K562 (cell line): Measurements from ENCODE around the gene SPAG9. TPM values are rescaled to one million over a fixed set of nuclear protein-coding genes. Genes with fewer than 3 reads are reported as not detected.

Experiments
- ATAC-seq: fragments of 200-7000 bp; cut with Tn5 transposase; 3 replicates; pipeline ENCODE4 v1.9.1; 2020; ENCODE audit warnings: moderate library complexity
- BruUV-seq: library from RNA; stranded (reverse); fragments of 400-500 nt; replicated peaks from 2 replicates; lab custom pipeline; 2021; lab: Mats Ljungman, UMichigan
- CTCF ChIA-PET: fragments of 300-600 bp; formaldehyde crosslinking; extraction: SDS; loops from one replicate; lab custom pipeline; 2021; ENCODE audit warnings: low intra/inter-chr PET ratio; lab: Yijun Ruan, JAX
- POLR2A ChIA-PET: fragments of 300-600, 350-650 bp; sonication (Branson Sonifier 250); formaldehyde crosslinking; extraction: SDS; loops from one replicate; lab custom pipeline; 2021; ENCODE audit warnings: antibody characterized with exemption, inconsistent platforms; lab: Yijun Ruan, JAX
- DNase-seq, 4 experiments: peaks; one replicate each; pipeline versions ENCODE4 v3.0.0 to v3.0.0-alpha.2; 2011 to 2018; ENCODE audit warnings: low spot score in 3 of 4, mixed read lengths in 3 of 4; ENCODE audit errors: extremely low read depth in 1 of 4
- FAIRE-seq: peaks from 2 replicates; lab custom pipeline; 2011; peaks lifted over from hg19 to GRCh38; lab: Jason Lieb, UNC
- H2AFZ ChIP-seq: 2 replicates; pipeline ENCODE4 v1.6.0; 2011; ENCODE audit warnings: low read depth, low read length, control low read depth, inconsistent platforms
- H3K27ac ChIP-seq: fragments of 200-600 bp; 3 replicates; pipeline ENCODE4 v1.8.0; 2011; ENCODE audit warnings: low read depth, mild to moderate bottlenecking, control low read depth, inconsistent platforms, low read length, moderate library complexity, mixed read lengths; ENCODE audit errors: extremely low read depth
- H3K27me3 ChIP-seq, 2 experiments: fragments of 300-600 bp in 1 of 2; 2 replicates in 1 of 2; 3 replicates in 1 of 2; pipeline versions ENCODE4 v1.6.0 to v1.8.0; 2011; ENCODE audit warnings: inconsistent platforms in 2 of 2, low read length in 2 of 2, mild to moderate bottlenecking in 1 of 2, mixed read lengths in 1 of 2, moderate library complexity in 1 of 2; ENCODE audit not compliant: control insufficient read depth in 2 of 2, insufficient read depth in 2 of 2
- H3K36me3 ChIP-seq: fragments of 300-600 bp; 3 replicates; pipeline ENCODE4 v1.8.0; 2011; ENCODE audit warnings: mild to moderate bottlenecking, low read length, inconsistent platforms; ENCODE audit not compliant: control insufficient read depth, insufficient read depth
- H3K4me1 ChIP-seq, 2 experiments: fragments of 200-600 bp in 1 of 2; replicated peaks in 1 of 2; 2 replicates in 1 of 2; 3 replicates in 1 of 2; pipeline versions ENCODE4 v1.5.1 to v1.8.0; 2011; ENCODE audit warnings: inconsistent platforms in 2 of 2, low read length in 2 of 2, mild to moderate bottlenecking in 1 of 2, mixed read lengths in 1 of 2, moderate library complexity in 1 of 2; ENCODE audit not compliant: control insufficient read depth in 2 of 2, insufficient read depth in 2 of 2
- H3K4me2 ChIP-seq: 2 replicates; pipeline ENCODE4 v1.6.1; 2011; ENCODE audit warnings: low read length, control low read depth, inconsistent platforms, mixed read lengths; ENCODE audit not compliant: insufficient read depth
- H3K4me3 ChIP-seq: fragments of 200-600 bp; sonication (generic), shearing (Covaris generic); 2 replicates; pipeline ENCODE4 v1.5.1; 2016; ENCODE audit warnings: control low read depth, inconsistent platforms
- H3K79me2 ChIP-seq: fragments of 200-600 bp; 3 replicates; pipeline ENCODE4 v1.8.0; 2011; ENCODE audit warnings: low read length, inconsistent platforms; ENCODE audit not compliant: control insufficient read depth, insufficient read depth
- H3K9ac ChIP-seq, 2 experiments: 2 replicates each; pipeline versions ENCODE4 v1.6.0 to v1.6.1; 2011; ENCODE audit warnings: low read depth in 2 of 2, low read length in 2 of 2, control low read depth in 1 of 2, inconsistent platforms in 1 of 2, mild to moderate bottlenecking in 1 of 2, mixed read lengths in 1 of 2; ENCODE audit not compliant: insufficient read depth in 1 of 2
- H3K9me1 ChIP-seq: one replicate; pipeline ENCODE4 v1.6.0; 2011; ENCODE audit warnings: inconsistent platforms, mild to moderate bottlenecking, low read length, moderate library complexity; ENCODE audit not compliant: control insufficient read depth, insufficient read depth
- H3K9me3 ChIP-seq: replicated peaks from 2 replicates; pipeline ENCODE4 v1.5.1; 2011; ENCODE audit warnings: low read depth, low read length, inconsistent platforms; ENCODE audit not compliant: control insufficient read depth, insufficient read depth
- H4K20me1 ChIP-seq: replicated peaks from 2 replicates; pipeline ENCODE4 v1.6.1; 2011; ENCODE audit warnings: low read length, inconsistent platforms, mixed read lengths; ENCODE audit not compliant: control insufficient read depth, insufficient read depth
- ADNP ChIP-seq: fragments of 200-800 bp; sonication (Bioruptor generic); IDR thresholded peaks from 2 replicates; pipeline ENCODE4 v1.6.1; 2016; ENCODE audit warnings: missing genetic modification characterization, missing compliant biosample characterization
- BACH1 ChIP-seq: fragments of 200-800 bp; sonication (Bioruptor generic); IDR thresholded peaks from 2 replicates; pipeline ENCODE4 v1.6.1; 2016; ENCODE audit warnings: missing genetic modification characterization, missing compliant biosample characterization
- CREM ChIP-seq: IDR thresholded peaks from 2 replicates; pipeline ENCODE4 v1.6.1; 2014; ENCODE audit warnings: antibody characterized with exemption, low read depth
- FOXP1 ChIP-seq: sonication (generic); formaldehyde crosslinking; IDR thresholded peaks from 2 replicates; pipeline ENCODE4 v1.8.0; 2022; ENCODE audit warnings: mild to moderate bottlenecking, missing genetic modification reagents
- HNRNPL ChIP-seq: fragments of 200-400 bp; formaldehyde crosslinking; IDR thresholded peaks from 2 replicates; pipeline ENCODE4 v1.6.1; 2017; ENCODE audit warnings: low read depth, mild to moderate bottlenecking, low read length
- IRF9 ChIP-seq: fragments of 450-650 bp; IDR thresholded peaks from 2 replicates; pipeline ENCODE4 v1.6.1; 2016; ENCODE audit warnings: missing biosample characterization, missing genetic modification characterization
- JUN ChIP-seq, 2 experiments: sonication (generic) in 1 of 2; formaldehyde crosslinking in 1 of 2; IDR thresholded peaks; 2 replicates each; pipeline versions ENCODE4 v1.6.1 to v1.8.0; 2012 to 2022; ENCODE audit warnings: borderline replicate concordance in 2 of 2, mild to moderate bottlenecking in 2 of 2, improper control_type of control experiment in 1 of 2, low read depth in 1 of 2, low read length in 1 of 2, missing genetic modification reagents in 1 of 2
- KDM1A ChIP-seq, 2 experiments: fragments of 450-650 bp; IDR thresholded peaks; 2 replicates each; pipeline ENCODE4 v1.6.1; 2016; ENCODE audit warnings: mild to moderate bottlenecking in 2 of 2
- MCM7 ChIP-seq, 2 experiments: fragments of 450-650 bp; IDR thresholded peaks; 2 replicates each; pipeline ENCODE4 v1.6.1; 2016 to 2018
- NFE2 ChIP-seq: IDR thresholded peaks from 2 replicates; pipeline ENCODE4 v1.6.1; 2014; ENCODE audit warnings: antibody characterized with exemption, low read depth
- NFIC ChIP-seq: fragments of 450-650 bp; IDR thresholded peaks from 2 replicates; pipeline ENCODE4 v1.6.1; 2017; ENCODE audit warnings: mild to moderate bottlenecking, inconsistent platforms
- NR1H2 ChIP-seq: sonication (generic); formaldehyde crosslinking; IDR thresholded peaks from 2 replicates; pipeline ENCODE4 v1.4.0; 2020; ENCODE audit warnings: mild to moderate bottlenecking, missing genetic modification reagents
- SAP30 ChIP-seq: fragments of 200-600 bp; sonication (generic); IDR thresholded peaks from 2 replicates; pipeline ENCODE4 v1.6.1; 2012; ENCODE audit warnings: borderline replicate concordance, low read depth, mild to moderate bottlenecking, moderate library complexity, low read length, control low read depth, inconsistent platforms; ENCODE audit not compliant: insufficient read depth, poor library complexity, severe bottlenecking
- SIX5 ChIP-seq, 2 experiments: IDR thresholded peaks; 2 replicates each; pipeline ENCODE4 v1.6.1; 2011; ENCODE audit warnings: low read length in 2 of 2, borderline replicate concordance in 1 of 2, low read depth in 1 of 2, mild to moderate bottlenecking in 1 of 2, moderate library complexity in 1 of 2; ENCODE audit not compliant: insufficient read depth in 1 of 2
- STAG1 ChIP-seq: sonication (generic); formaldehyde crosslinking; IDR thresholded peaks from 2 replicates; pipeline ENCODE4 v1.5.0; 2020; ENCODE audit warnings: missing genetic modification reagents, borderline replicate concordance
- TAL1 ChIP-seq: fragments of 450-650 bp; IDR thresholded peaks from 2 replicates; pipeline ENCODE4 v1.6.1; 2016; ENCODE audit warnings: mild to moderate bottlenecking
- TCF3 ChIP-seq: sonication (generic); formaldehyde crosslinking; IDR thresholded peaks from 2 replicates; pipeline ENCODE4 v1.4.0; 2020; ENCODE audit warnings: mild to moderate bottlenecking, missing genetic modification reagents
- ZNF41 ChIP-seq: fragments of 250-450 bp; sonication (Bioruptor Pico); conservative IDR thresholded peaks from 2 replicates; pipeline ENCODE4 v1.4.0; 2020; ENCODE audit warnings: mild to moderate bottlenecking
- ZNF431 ChIP-seq: sonication (generic); formaldehyde crosslinking; IDR thresholded peaks from 2 replicates; pipeline ENCODE4 v1.8.0; 2022; ENCODE audit warnings: mild to moderate bottlenecking, missing genetic modification reagents
- ZNF764 ChIP-seq: fragments of 250-450 bp; sonication (Bioruptor Pico); IDR thresholded peaks from 2 replicates; pipeline ENCODE4 v1.4.0; 2020; ENCODE audit warnings: low read depth, mild to moderate bottlenecking, moderate library complexity
- WGBS: fragments of 100-300 bp; shearing (Covaris generic); methylation state at CpG from one replicate; pipeline ENCODE4 v1.1.6; 2016; ENCODE audit warnings: low coverage, mixed read lengths; ENCODE audit not compliant: insufficient coverage; ENCODE audit errors: missing lambda C conversion rate; 5-methylcytosine and 5-hydroxymethylcytosine counted together
- in situ Hi-C: fragments of 300-500 bp; cut with MboI; formaldehyde crosslinking; loops from 4 replicates; pipeline ENCODE4 v1.15.0; 2018; ENCODE audit warnings: inconsistent platforms, mixed read lengths
- intact Hi-C: fragments of 100-400 bp; cut with micrococcal nuclease; formaldehyde crosslinking; loops from 2 replicates; pipeline ENCODE4 v1.14.2; 2022
- polyA plus RNA-seq, 8 experiments: library from polyadenylated mRNA; depleted of rRNA in 4 of 8; stranded (reverse) in 5 of 8; unstranded in 3 of 8; fragments of >200 nt; fragmentation: Nextera tagmentation in 2 of 8; fragmentation: Illumina TruSeq in 1 of 8; extraction: Ambion mirVana in 2 of 8; extraction: Trizol in 1 of 8; gene quantifications; 2 replicates each; pipeline versions ENCODE4 v1.2.1 to v1.2.3, GENCODE V29; 2011 to 2014; ENCODE audit warnings: inconsistent platforms in 1 of 8, missing spikeins in 1 of 8
- total RNA-seq, 7 experiments: library from RNA; depleted of rRNA in 6 of 7; stranded (reverse); fragments of >200 nt in 6 of 7; fragmentation: Illumina TruSeq in 2 of 7; extraction: Trizol in 2 of 7; gene quantifications; 2 replicates each; pipeline versions ENCODE4 v1.2.1 to v1.2.3, GENCODE V29; 2011 to 2021; ENCODE audit warnings: low replicate concordance in 1 of 7

SPAG9 gene
- total and polyA plus RNA-seq, 9 of the 15 experiments (the other 6 are each of a cell fraction or from before 2014, with no cell fraction given) = 12.2 to 99.2 (median 58.2) TPM

GRCh38 chr17:50935221-50935995 lies 185.3 kb downstream of the SPAG9 start (continued):
- no peak for TF ChIP-seq IRF9 (tag)
- no peak for TF ChIP-seq TAL1
- TF ChIP-seq MCM7 (IDR thresholded peaks at IDR 0.05) = no peak

GRCh38 chr17:50934672-50935220 lies 185.9 kb downstream of the SPAG9 start:
- H3K4me2 ChIP-seq = peak overlapping the region; percentile 42
- ATAC-seq (peak; percentile 69), DNase-seq (peak; percentile 58 to 80 (median 66)), FAIRE-seq (peak; percentile 64)
- no TSS peak for BruUV-seq
- no peaks in the 10 kb centered on the region; the same call in 2 of the 3 replicates for H3K36me3 ChIP-seq
- peak overlapping the region; percentile 33 to 84; a peak in 3 of 4 replicates for H3K9ac ChIP-seq
- CTCF ChIA-PET = no interaction called here
- intact Hi-C loops = loop anchor here (10.0 kb wide), 1 partner anchor 210 kb away; no protein-coding TSS in a partner anchor
- no peaks in the 10 kb centered on the region for H3K79me2 ChIP-seq
- in situ Hi-C loops = no loop called here
- H3K9me1 ChIP-seq = no peaks in the 10 kb centered on the region
- 64% methylated on average over 15 of the region's 15 CpGs for WGBS
- POLR2A ChIA-PET = interaction anchor here (0.6 to 3.2 kb wide), 7 partner anchors 9 to 186 kb away, joined by 3 to 25 read pairs (median 4); partner anchors contain the start of genes SPAG9 and TOB1
- peaks cover 47 to 59% of the 10 kb centered on the region in 2 experiments for H3K4me1 ChIP-seq
- no peaks in the 10 kb centered on the region for H3K27me3 ChIP-seq
- no peaks in the 10 kb centered on the region for H4K20me1 ChIP-seq
- peak overlapping the region; percentile 85 for H2AFZ ChIP-seq
- H3K4me3 ChIP-seq = no peak overlapping the region
- peak overlapping the region; percentile 71 for H3K27ac ChIP-seq
- H3K9me3 ChIP-seq = no peaks in the 10 kb centered on the region
- TF ChIP-seq HNRNPL (no peak), SAP30 (peak; percentile 41), ADNP (tag) (no peak), BACH1 (no peak), NFE2 (peak; percentile 58; the same call in 1 of the 2 replicates), JUN (IDR thresholded peaks at IDR 0.05; ENCODE audit: borderline replicate concordance, low read depth, low read length) (peak; percentile 10; the same call in 1 of the 2 replicates), JUN (CRISPR knock-in tag; IDR thresholded peaks at IDR 0.05; ENCODE audit: borderline replicate concordance) (no peak), STAG1 (CRISPR knock-in tag) (no peak), FOXP1 (CRISPR knock-in tag) (peak; percentile 80; the same call in 1 of the 2 replicates), ZNF431 (CRISPR knock-in tag) (no peak), NFIC (peak; percentile 28; the same call in 1 of the 2 replicates), CREM (peak; percentile 52; the same call in 1 of the 2 replicates), ZNF41 (CRISPR knock-in tag) (no peak), ZNF764 (CRISPR knock-in tag) (no peak), NR1H2 (no peak), KDM1A (IDR thresholded peaks at IDR 0.05) (peak in 1 of 2 experiments; percentile 57; a peak in 1 of 4 replicates), TCF3 (CRISPR knock-in tag) (peak; percentile 63), SIX5 (IDR thresholded peaks at IDR 0.05; ENCODE audit: borderline replicate concordance in 1 of 2, insufficient read depth in 1 of 2, low read depth in 1 of 2, low read length in 2 of 2) (no peak)
